Measurements from ENCODE around the gene ACAA2. TPM values are rescaled to one million over a fixed set of nuclear protein-coding genes. Genes with fewer than 3 reads are reported as not detected.
"Not testable (repeated sequence)": the region's sequence is repeated elsewhere in the genome, so short reads cannot be mapped to it uniquely, and the experiment has no call there.

Gene ACAA2
- total RNA-seq, 4 donors from 2014 or later, result 27.0 to 72.7 (median 35.0) TPM

DNA sequence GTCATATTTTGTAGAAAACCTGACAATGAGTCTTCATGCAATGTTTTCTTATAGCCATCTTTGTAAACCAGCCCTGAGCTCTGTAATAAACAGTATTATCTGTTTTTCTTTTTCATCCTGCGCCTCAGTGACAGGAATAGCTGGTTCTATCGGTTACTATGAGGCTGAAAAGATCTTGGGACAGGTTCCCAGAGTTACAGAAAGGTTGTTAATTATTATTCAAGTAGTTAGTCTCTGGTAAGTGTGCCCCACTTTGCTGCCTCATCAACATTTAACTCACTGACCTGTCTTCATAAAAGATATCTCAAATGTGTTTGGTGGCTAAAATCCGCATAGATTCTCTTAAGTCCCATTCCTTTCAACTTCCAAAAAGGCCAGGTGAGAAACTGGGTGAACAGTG lies 18.6 kb downstream of the ACAA2 start:
- no peak for TF ChIP-seq POLR2A (IDR thresholded peaks at IDR 0.05)
- TF ChIP-seq, protein P1, sequence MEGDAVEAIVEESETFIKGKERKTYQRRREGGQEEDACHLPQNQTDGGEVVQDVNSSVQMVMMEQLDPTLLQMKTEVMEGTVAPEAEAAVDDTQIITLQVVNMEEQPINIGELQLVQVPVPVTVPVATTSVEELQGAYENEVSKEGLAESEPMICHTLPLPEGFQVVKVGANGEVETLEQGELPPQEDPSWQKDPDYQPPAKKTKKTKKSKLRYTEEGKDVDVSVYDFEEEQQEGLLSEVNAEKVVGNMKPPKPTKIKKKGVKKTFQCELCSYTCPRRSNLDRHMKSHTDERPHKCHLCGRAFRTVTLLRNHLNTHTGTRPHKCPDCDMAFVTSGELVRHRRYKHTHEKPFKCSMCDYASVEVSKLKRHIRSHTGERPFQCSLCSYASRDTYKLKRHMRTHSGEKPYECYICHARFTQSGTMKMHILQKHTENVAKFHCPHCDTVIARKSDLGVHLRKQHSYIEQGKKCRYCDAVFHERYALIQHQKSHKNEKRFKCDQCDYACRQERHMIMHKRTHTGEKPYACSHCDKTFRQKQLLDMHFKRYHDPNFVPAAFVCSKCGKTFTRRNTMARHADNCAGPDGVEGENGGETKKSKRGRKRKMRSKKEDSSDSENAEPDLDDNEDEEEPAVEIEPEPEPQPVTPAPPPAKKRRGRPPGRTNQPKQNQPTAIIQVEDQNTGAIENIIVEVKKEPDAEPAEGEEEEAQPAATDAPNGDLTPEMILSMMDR (IDR thresholded peaks at IDR 0.05), result no peak
- intact Hi-C loops (cut with DNase I; ENCODE audit: low total_unique reads), result no loop called here
- H3K4me3 ChIP-seq (ENCODE audit: low read depth, poor library complexity, severe bottlenecking), result no peak overlapping the region
- no peak for DNase-seq (ENCODE audit: low spot score in 2 of 2)
- WGBS, 2 donors, result 72 to 86% methylated on average over 3 of the region's 3 CpGs

DNA sequence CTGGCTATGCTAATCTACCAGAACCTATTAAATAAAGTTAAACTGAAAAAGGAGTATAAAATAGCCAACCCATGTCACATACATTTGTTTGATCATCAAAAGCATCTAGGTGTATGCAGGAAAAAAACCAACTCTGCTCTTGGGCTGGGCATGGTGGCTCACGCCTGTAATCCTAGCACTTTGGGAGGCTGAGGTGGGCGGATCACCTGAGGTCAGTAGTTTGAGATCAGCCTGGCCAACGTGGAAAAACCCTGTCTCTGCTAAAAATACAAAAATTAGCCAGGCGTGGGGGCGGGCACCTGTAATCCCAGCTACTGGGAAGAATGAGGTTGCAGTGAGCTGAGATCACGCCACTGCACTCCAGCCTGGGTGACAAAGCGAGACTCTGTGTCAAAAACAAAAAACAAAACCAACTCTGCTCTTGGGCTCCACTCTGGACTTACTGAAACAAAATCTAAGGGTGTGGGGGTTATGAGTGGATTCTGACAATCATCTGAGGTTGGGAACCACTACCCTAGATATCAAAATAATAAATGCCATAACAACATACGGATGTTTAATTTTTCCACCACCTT lies 23.7 kb downstream of the ACAA2 start:
- intact Hi-C loops (cut with DNase I; ENCODE audit: low total_unique reads); H3K4me3 ChIP-seq (ENCODE audit: low read depth, poor library complexity, severe bottlenecking): not testable (repeated sequence)
- 87 to 92% methylated on average over 8 of the region's 8 CpGs for WGBS, 2 donors

DNA sequence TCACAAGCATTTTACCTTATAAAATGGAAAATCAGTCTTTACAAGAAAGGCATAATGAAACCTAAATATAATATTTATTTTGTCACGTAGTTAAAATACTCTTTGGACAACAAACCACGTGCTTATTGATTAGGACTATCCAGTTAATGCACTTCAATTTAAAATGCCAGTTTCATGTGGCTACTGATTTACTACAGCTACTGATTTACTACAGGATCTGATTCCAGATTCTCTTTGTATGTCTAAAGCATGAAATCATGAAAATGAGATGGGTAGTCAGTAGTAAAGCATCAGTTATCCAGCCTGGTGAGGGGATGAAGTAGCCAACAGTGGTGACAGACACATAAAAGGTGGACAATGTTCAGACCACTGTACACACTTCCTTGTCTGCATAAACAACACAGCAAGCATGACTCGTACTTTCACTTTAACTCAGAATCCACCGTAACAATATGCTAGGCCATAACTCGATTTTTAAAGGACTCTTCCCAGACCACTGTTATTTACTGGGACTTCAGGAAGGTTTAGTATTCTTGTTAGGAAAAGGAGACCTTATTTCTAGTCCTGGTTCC lies 24.9 kb downstream of the ACAA2 start:
- TF ChIP-seq, protein P1 (IDR thresholded peaks at IDR 0.05), result no peak
- TF ChIP-seq POLR2A (IDR thresholded peaks at IDR 0.05), result no peak
- no peak overlapping the region for H3K4me3 ChIP-seq (ENCODE audit: low read depth, poor library complexity, severe bottlenecking)
- DNase-seq (ENCODE audit: low spot score in 2 of 2), result no peak
- intact Hi-C loops (cut with DNase I; ENCODE audit: low total_unique reads), result no loop called here
- WGBS, 2 donors, result 75 to 82% methylated on average over 5 of the region's 5 CpGs

More for the DNA sequence above, 23.7 kb downstream of the ACAA2 start:
- DNase-seq (ENCODE audit: low spot score in 2 of 2), result not testable (repeated sequence)

DNA sequence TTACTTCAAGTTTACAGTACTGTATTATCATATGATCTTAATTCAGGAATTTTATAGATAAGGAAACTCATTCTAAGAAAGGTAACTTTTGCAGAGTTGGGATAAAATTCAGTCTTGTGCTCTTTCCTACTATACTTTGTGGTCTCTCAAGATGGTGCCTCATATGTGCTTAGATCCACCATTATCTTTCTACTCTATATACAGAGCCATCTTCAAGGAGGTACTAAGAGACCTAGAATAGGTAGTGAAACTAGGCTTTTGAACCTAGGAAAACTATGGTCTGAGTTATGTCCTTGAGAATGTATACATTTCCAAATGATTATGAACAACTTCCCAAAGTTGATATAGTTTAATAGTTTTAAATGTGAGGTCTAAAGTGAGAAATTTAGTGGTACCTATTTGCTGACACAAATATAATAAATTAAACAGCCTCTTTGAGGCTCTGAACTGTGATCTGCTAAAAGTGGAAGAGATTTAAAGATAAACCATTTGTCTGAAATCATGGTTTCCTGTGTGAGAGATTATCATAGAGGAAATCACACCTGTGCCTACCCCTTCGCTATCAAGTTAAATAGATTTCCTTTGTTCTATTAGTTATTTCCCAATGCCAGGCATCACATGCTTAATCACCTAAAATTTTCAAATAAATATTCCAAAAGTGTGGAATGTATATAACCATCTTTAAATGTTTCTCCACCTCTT lies 27.2 kb downstream of the ACAA2 start:
- 84 to 89% methylated on average over 1 of the region's 1 CpG for WGBS, 2 donors
- no peak overlapping the region for H3K4me3 ChIP-seq (ENCODE audit: low read depth, poor library complexity, severe bottlenecking)
- no peak for TF ChIP-seq POLR2A (IDR thresholded peaks at IDR 0.05)
- TF ChIP-seq, protein P1 (IDR thresholded peaks at IDR 0.05), result no peak
- no peak for DNase-seq (ENCODE audit: low spot score in 2 of 2)
- intact Hi-C loops (cut with DNase I; ENCODE audit: low total_unique reads), result no loop called here

DNA sequence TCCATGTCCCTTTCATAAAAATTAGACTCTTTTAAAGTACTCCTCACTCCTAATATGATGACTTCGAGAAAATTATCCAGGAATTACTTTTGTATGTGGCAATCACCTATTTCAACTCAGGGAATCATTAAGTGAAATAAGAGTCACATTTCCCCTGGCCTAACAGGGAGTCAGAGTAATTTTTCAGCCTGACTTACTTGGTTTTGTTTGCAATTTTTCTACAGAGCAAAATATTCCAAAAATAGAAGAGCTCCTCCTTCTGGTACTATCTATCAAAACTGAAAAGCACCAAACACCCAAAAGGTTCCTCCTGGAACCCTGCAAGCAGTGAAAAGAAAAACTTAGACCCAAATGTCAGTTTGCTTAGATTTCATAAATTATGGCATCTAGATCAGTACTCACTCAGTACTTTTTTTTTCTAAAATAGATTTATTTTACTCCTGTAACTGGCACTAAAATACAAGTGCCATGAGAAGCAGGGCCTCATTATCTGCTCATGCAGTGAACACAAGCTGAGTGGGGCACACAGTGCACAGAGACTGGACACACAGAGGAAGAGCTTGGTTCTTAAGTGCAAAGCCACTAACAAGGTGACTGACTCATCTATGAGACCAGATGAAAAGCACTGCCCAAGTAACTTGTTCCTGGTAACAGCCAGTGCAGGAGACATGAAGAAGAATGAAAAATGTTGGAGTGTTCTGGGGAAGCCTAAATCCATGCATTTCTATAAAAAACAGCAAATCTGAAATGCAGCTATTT lies 28.7 kb downstream of the ACAA2 start:
- intact Hi-C loops (cut with DNase I; ENCODE audit: low total_unique reads), result no loop called here

DNA sequence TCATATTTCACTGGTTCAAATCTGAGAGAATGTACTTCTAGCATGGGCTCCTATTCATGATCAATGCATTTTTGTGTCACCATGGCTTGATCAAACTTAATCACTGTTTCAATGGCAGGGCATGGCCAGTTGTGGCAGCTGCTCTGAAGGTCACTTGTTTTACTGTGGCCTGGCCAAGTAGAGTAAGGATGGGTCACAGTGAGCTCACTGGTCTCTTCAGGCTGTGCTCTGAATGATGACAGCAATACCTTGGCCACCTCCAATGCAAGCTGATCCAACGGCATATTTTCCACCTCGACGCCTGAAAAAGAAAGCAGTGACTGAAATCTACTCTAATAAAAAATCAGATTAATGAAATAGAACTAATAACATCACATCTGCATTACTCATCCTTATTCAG lies 29.7 kb downstream of the ACAA2 start:
- whole genome bisulfite sequencing, 2 donors, result 96 to 97% methylated on average over 3 of the region's 3 CpGs
- DNase-seq (ENCODE audit: low spot score in 2 of 2); H3K4me3 ChIP-seq (ENCODE audit: low read depth, poor library complexity, severe bottlenecking); intact Hi-C loops (cut with DNase I; ENCODE audit: low total_unique reads): not testable (repeated sequence)

More for the DNA sequence above, 28.7 kb downstream of the ACAA2 start:
- WGBS, 2 donors, result 73 to 80% methylated on average over 1 of the region's 1 CpG
- no peak for DNase-seq (ENCODE audit: low spot score in 2 of 2)
- no peak overlapping the region for H3K4me3 ChIP-seq (ENCODE audit: low read depth, poor library complexity, severe bottlenecking)
- TF ChIP-seq POLR2A (IDR thresholded peaks at IDR 0.05), result no peak
- TF ChIP-seq, protein P1 (IDR thresholded peaks at IDR 0.05), result no peak
